Cardiac muscle cell (in vitro differentiated cells and primary cell): ENCODE results near the gene RASGRF2. TPM values are rescaled to one million over a fixed set of nuclear protein-coding genes. Genes with fewer than 3 reads are reported as not detected.

Source experiments
- DNase-seq, 2 donors: peaks; one replicate each; pipeline versions ENCODE4 v3.0.0 to v3.0.0-alpha.2; 2010 to 2017; ENCODE audit warnings: low read depth in 1 of 2, low spot score in 1 of 2
- H3K27ac ChIP-seq: fragments of 200-600 bp; sonication (generic); 2 replicates; pipeline ENCODE4 v1.5.1; 2016
- H3K27me3 ChIP-seq: fragments of 200-600 bp; sonication (generic); 2 replicates; pipeline ENCODE4 v1.6.0; 2016; ENCODE audit warnings: control low read depth
- H3K36me3 ChIP-seq: fragments of 200-600 bp; sonication (generic); 2 replicates; pipeline ENCODE4 v1.5.1; 2016; ENCODE audit warnings: control low read depth
- H3K4me1 ChIP-seq: fragments of 200-600 bp; sonication (generic); 2 replicates; pipeline ENCODE4 v1.8.1; 2017; ENCODE audit warnings: low read depth, mild to moderate bottlenecking, mixed run types
- H3K4me3 ChIP-seq: fragments of 200-600 bp; sonication (generic); 2 replicates; pipeline ENCODE4 v1.5.1; 2016; ENCODE audit warnings: mild to moderate bottlenecking
- H3K9me3 ChIP-seq: fragments of 200-600 bp; sonication (generic); 2 replicates; pipeline ENCODE4 v1.5.1; 2017; ENCODE audit warnings: low read depth, mild to moderate bottlenecking, control low read depth
- CTCF ChIP-seq: IDR thresholded peaks from 2 replicates; pipeline ENCODE4 v1.5.1; 2012; ENCODE audit warnings: low read depth, mild to moderate bottlenecking, low read length
- polyA plus RNA-seq: library from polyadenylated mRNA; unstranded; fragments of >200 nt; fragmentation: Nextera tagmentation; extraction: Ambion mirVana; gene quantifications from 2 replicates; pipeline ENCODE4 v1.2.1, GENCODE V29; 2016
- total RNA-seq: library from RNA; depleted of rRNA; stranded (reverse); fragments of >200 nt; gene quantifications from 2 replicates; pipeline ENCODE4 v1.2.3, GENCODE V29; 2016

The RASGRF2 gene
- total and polyA plus RNA-seq, 2 experiments from 2014 or later = 0.06 to 0.33 TPM

GRCh38 chr5:81069990-81070389, 109.8 kb downstream of the RASGRF2 start:
- no peak for DNase-seq
- Histone ChIP-seq H3K27ac (no peak overlapping the region), H3K9me3 (no peaks in the 10 kb centered on the region), H3K4me3 (no peak overlapping the region), H3K36me3 (no peaks in the 10 kb centered on the region), H3K27me3 (no peaks in the 10 kb centered on the region), H3K4me1 (no peaks in the 10 kb centered on the region)
- no peak for TF ChIP-seq CTCF

- Histone ChIP-seq H3K4me3 (no peak overlapping the region), H3K27me3 (no peaks in the 10 kb centered on the region), H3K36me3 (no peaks in the 10 kb centered on the region), H3K4me1 (no peaks in the 10 kb centered on the region), H3K9me3 (no peaks in the 10 kb centered on the region), H3K27ac (no peak overlapping the region)
- TF ChIP-seq CTCF = no peak
- no peak for DNase-seq
Observed at GRCh38 chr5:81070571-81071255, 110.5 kb downstream of the RASGRF2 start.

GRCh38 chr5:81075041-81075440, 114.9 kb downstream of the RASGRF2 start:
- no peak for TF ChIP-seq CTCF

GRCh38 chr5:81077105-81077504, 116.9 kb downstream of the RASGRF2 start:
- H3K27ac ChIP-seq = no peak overlapping the region
- H3K36me3 ChIP-seq = no peaks in the 10 kb centered on the region
- no peak for DNase-seq
- H3K9me3 ChIP-seq = no peaks in the 10 kb centered on the region
- no peak overlapping the region for H3K4me3 ChIP-seq
- no peaks in the 10 kb centered on the region for H3K4me1 ChIP-seq
- no peak for TF ChIP-seq CTCF
- H3K27me3 ChIP-seq = no peaks in the 10 kb centered on the region

More at GRCh38 chr5:81075041-81075440, 114.9 kb downstream of the RASGRF2 start:
- no peak overlapping the region for H3K27ac ChIP-seq
- no peak overlapping the region for H3K4me3 ChIP-seq
- H3K36me3 ChIP-seq = no peaks in the 10 kb centered on the region
- DNase-seq = no peak
- no peaks in the 10 kb centered on the region for H3K4me1 ChIP-seq
- H3K9me3 ChIP-seq = no peaks in the 10 kb centered on the region
- H3K27me3 ChIP-seq = no peaks in the 10 kb centered on the region

GRCh38 chr5:81078930-81079329, 118.8 kb downstream of the RASGRF2 start:
- Histone ChIP-seq H3K27me3 (no peaks in the 10 kb centered on the region), H3K4me1 (no peaks in the 10 kb centered on the region), H3K36me3 (no peaks in the 10 kb centered on the region), H3K27ac (no peak overlapping the region), H3K9me3 (no peaks in the 10 kb centered on the region), H3K4me3 (no peak overlapping the region)
- no peak for TF ChIP-seq CTCF
- no peak for DNase-seq
